ENCODE results near the gene UBE2E1. TPM values are rescaled to one million over a fixed set of nuclear protein-coding genes. Genes with fewer than 3 reads are reported as not detected.

The UBE2E1 gene
- polyA plus RNA-seq (2013, experiment 1 of 2; ENCODE audit: insufficient read length), result 111 TPM
- polyA plus RNA-seq (2013, experiment 2 of 2; ENCODE audit: insufficient read length), result 112 TPM

DNA sequence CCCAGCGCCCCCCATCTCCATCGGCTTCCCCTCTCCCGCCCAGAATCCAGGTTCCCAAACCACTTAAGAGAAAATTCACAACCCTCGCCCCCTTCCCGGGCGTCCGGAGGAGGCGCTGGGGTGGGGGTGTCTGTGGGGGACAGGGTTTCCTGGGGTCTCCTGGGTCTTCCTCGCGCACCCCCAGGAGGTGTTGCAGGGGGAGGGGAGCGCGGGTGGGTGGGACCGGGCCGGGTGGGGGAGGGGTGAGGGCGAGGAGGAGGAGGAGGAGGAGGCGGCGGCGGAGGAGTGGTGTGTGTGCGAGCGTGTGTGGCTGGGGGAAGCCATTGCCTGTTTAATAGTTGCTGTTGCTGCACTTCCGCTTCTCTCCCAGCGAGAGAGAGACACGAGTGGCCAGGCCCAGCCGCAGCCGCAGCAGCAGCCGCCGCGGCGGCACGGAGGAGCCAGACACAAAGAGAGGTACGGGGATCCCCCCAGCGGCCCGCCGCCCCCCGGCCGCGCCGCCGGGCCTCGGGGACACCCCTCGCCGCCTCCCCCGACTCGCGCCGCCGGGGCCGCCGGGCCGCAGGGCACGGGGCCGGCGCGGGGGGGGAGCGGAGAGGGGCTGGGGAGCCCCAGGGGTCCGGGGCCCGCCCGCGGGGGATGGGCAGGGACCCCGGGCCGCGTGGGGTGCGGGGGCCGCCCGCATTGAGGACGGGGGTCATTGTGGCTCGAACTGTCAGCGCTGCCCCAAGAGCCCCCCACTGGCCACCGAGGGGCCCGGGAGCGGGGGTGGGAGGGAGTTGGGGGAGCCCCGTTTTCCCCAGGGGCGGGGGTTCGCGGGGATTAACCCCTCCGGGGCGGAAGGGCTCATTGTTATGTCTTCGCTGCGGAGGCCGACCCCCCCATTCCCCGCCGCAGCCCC lies at the start of gene UBE2E1:
UBE2E1 (plus strand) TSS at position 323 of the 901 bp plus-strand sequence. CDS start 1,315 bp downstream, outside the sequence.
- peak; percentile 84 for DNase-seq

DNA sequence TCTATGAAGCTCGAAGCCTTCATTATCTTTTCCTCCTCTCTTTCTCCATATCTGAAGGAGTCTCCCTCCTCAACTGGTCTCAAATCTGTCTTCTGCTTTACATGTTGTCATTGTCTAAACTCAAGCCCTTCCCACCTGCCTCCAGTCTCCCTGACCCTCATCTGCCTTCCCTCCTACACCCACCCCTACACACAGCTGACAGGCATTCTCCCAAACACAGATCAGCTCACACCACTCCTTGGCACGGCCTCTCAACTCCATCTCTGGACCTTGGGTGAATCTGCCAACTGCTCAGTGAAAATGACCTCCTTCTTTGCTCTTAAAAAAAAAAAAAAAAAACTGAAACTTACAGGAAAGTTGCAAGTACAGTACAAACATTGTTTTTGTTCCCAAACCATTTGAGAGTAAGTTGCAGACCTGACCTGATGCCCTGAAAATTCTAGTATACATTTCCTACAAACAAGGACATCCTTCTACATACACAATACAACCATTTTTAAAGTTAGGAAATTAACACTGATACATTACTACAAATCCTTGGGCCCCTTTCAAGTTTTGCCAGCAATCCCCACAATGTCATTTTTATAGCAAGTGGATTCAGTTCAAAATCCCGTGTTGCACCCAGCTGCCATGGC lies 49.4 kb upstream of the UBE2E1 start:
- no peak for DNase-seq

DNA sequence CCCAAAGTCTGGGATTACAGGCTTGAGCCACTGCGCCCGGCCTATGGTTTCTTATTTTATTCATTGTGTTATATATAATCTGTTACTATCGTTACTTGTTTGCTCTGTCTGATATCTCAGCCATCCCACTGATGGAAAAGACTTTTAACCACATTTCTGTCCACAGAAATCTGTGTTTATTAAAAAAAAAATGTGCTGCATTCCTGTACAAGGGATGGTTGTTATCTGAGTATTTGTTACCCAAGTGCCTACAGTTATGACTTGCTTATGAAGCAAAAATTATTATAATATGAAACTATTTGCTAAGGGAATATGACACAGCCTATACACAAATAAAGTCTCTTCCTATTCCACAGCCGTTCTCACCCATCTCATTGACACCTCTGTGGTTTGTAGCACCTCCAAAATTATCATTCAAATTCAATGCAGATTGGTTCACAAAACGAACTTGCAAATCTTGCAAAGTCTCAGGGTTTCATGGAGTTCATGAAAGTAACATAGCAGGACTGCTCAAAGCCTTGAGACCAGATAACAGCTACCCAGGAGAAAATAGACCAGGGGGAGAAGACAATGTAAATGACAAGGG lies 47.4 kb upstream of the UBE2E1 start:
- no peak for DNase-seq

DNA sequence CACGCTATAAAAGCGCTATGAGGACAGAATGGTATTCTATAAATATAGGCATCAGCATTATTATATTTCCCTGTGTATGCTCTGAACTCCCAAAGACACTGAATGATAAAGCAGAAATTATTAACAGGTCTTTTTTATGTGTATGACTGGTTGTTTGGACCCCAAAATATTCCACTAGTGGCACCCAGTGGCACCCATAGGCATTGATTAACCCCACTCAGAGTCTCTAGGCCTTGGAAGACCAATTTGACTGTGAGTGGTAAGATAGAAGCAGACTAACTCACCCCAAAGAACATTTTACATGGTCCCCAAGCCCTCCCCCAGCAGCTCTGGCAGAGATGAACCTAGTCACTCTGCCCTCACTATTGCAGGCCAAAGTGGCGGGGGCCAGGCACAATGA lies 45.4 kb upstream of the UBE2E1 start:
- no peak for DNase-seq

DNA sequence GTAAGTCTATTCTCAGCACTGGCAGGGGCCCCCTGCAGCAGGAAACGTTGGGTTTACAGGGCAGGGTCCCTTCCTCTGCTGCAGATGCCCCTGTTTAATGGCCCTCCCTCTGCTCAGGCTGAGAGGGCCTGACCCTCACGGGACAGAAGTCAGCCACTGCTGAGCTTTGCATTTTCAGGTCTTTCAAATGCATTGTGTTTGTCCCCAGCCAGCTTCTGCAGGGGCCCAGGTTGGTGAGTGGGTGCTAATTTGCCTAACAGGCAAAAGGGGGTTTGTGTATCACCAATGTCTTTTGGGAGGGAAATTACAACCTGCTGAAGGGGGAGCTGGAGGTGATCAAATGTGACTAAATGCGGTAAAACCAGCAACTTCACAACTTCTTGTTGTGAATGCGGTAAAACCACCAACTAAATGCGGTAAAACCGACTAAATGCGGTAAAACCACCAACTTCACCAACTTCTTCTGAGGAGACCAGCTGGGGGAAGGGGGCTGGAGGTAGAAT lies 44.8 kb upstream of the UBE2E1 start:
- no peak for DNase-seq

DNA sequence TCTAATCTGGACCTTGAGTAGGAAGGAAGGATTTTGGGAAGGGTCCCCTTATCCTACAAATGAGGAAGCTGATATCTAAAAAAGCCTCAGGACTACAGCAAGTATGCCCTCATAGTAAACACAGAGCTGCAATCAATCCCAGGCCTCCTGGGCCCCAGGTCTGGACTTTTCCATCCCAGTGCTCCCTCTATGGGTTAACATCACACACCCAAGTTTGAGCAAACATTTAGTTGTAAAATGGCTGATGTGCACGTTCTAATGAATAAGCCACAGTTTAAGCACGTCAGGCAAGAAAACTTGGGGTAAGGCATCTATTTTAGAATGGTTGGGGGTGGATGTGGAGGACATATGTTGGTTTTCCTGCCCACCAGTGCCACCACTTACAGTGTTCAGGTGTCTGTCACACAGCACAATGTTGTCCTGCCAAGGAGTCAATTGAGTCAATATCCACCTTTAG lies 44.3 kb upstream of the UBE2E1 start:
- peak; percentile 44 for DNase-seq

DNA sequence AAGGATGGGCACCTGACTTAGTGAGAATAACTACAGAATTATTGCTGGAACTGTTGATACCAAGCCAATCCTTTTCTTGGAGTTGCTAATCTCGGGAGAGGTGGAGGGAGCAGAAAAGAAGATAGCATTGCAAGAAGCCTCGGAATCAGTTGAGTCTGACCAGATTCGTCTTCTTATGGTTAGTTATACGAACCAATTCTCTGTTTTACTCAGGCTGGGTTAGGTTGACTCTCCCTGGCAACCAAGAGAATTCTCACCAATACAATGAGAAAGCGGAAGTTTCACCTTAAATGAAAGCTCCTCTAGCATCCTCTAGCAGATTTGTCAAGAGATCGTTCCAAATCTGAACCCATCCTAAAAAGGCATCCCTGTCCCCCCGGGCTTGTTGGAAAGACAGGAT lies 43.5 kb upstream of the UBE2E1 start:
- DNase-seq, result no peak

DNA sequence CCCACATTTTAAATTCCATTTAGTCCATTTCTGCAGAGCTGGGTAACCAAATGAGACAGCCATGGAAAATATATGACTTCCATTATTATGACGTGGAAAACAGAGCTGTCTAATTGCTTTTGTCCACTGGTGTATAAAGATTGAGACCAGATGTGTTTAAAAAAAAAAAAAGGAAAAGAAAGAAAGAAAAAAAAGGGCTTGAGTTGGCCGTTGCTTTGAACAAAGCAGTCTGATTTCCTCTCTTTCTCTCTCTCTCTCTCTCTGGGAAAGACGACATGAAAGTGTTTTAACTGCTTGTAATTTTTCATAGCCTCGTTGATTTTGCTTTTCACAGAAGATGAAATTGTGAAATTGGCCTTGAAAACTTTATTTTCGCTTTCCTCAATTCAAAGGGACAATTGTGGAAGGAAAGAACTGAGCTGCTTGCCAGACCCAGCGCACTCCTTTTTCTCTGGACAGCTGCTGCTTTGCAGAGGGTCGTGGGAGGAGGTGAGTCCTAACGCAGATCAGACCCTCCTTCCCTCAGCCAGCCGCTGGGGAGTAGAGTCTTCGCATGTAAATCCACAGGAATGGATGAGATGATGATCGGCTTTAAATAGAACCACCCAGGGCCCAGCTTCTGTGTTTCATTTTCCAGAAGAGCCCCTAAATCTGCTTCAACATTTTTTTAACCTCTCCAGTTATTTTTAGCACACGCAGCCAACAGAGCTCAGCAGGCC lies 42.8 kb upstream of the UBE2E1 start:
- DNase-seq, result peak; percentile 84

DNA sequence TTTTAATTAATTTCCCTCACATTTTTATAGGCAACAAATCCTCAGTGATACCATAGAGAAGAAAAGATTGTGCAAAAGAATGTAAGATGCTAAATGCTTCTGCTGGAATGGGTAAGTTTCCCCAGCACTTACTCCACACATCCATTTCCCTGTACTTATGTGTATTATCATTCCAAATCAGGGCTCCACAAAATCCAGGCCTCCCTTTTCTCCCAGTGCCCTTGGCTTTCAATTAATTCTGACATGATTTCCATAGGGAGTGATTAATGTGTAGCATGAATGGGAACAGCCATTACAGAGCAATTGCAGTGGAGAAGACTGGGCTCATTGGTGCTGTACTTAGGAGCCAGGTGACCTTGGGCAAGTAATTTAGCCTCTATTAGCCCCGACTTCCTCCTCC lies 41.3 kb upstream of the UBE2E1 start:
- no peak for DNase-seq

DNA sequence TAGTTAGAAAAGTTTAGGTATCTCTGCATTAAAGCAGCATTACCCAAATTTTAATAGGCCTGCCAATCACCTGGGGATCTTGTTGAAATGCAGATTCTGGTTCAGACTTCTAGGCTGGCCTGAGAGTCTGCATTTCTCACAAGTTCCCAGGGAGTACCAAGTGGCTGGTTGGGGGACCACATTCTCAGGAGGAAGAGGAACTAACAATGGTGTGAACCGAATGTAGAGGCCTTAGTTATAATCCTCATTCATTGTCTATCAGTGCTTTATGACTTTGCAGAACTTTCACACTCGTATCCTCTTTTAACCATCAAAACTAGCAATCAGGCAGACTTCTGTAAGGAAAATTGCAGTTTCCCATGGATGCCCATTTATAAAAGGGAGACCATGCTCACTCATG lies 38.2 kb upstream of the UBE2E1 start:
- no peak for DNase-seq

DNA sequence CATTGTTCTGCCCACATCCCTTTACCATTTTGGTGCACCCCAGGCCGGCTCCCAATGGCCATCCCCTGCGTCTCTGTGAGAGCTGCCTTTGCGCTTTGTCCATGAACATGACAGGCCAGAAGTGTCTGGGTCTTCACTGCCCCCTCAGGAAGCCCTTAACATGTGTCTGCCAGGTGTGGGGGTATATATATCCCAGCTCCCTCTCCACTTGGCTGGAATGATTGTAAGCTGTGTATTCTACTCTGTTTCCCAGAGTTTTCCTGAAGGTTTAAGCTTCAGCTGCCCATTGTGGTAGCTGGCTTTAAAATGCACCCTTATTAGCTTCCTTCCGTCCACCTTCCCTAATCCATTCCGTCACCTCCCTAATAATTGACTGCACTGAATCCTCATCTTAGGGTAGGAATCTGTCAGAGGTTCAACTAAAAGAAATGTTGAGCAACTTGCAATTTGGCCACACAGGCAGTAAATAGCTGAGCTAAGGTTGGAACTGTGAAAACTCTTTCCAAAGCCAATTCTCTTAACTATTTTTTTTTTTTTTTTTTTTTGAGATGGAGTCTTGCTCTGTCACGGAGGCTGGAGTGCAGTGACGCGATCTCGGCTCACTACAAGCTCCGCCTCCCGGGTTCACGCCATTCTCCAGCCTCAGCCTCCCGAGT lies 30.4 kb upstream of the UBE2E1 start:
- no peak for DNase-seq

DNA sequence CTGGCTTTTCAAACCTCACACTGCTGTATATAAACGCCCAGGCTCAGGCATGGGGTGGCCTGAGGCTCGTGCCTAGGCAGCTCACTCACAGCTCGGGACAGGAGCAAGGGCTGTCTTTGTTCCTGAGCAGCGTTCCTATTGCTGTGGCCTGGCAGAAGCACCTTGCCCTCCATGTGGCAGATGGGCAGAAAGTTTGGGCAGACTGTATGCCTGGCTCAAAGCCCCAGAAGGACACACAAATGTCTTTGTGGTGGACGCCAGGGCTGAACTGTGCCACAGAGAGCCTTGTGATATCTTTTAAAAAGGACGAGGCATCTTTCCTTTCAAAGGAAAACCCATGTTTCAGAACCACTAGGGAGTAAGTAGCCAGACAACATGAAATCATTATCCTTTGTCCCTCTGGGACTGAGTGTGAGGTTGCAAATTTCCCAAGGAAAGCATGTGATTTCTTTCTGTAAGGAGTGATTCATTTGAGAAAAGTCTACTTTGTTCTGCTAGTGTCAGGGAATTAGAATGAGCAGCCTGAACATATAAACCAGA lies 29.3 kb upstream of the UBE2E1 start:
- DNase-seq, result peak; percentile 81

DNA sequence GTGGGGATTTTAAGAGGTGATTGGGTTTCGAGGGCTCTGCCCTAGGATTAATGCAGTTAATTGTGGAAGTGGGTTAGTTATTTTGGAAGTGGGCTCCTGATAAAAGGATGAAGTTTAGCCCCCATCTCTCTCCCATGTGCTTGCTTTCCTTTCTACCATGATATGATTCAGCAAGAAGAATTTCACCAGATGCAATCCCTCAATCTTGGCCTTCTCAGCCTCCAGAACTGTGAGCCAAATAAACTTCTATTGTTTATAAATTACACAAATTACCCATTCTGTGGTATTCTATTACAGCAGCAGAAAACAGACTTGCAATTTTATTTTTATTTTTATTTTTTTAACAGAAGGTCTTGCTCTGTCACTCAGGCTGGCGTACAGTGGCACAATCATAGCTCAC lies 27.3 kb upstream of the UBE2E1 start:
- DNase-seq, result peak; percentile 35

DNA sequence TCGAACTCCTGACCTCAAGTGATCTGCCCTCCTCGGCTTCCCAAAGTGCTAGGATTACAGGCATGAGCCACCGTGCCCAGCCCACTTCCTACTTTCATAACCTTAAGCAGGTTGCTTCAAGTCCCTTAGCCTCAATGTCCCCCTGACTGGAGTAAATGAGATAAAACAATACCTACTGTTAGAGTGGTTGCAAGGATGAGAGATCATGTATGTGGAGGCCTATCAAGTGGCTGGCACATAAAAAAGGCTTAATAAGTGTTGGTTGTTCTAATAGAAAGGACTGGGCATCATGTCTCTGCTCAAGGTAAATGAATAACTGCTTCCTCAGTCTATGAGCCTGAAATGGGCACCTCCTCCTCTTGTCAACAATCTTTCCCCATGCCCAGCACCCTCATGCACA lies 25.9 kb upstream of the UBE2E1 start:
- no peak for DNase-seq

DNA sequence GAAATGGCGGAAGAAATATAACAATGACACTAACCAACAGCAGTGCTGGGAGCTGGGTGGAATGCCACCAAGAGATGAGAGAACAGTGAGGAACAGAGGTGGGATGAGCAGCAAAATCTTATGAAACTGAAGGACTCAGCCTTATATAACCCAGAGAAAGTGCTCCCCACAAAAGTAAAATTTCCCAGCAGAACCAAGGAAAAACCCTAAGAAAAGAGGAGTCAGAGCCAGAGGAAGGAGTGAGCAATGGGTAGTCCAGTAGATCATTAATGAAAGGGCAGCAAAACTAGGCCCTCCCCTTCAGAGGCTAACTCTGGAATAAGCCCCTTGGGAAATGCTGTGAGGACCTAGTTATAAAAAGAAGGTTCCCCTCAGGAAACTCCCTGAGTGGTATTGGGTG lies 24.7 kb upstream of the UBE2E1 start:
- no peak for DNase-seq

DNA sequence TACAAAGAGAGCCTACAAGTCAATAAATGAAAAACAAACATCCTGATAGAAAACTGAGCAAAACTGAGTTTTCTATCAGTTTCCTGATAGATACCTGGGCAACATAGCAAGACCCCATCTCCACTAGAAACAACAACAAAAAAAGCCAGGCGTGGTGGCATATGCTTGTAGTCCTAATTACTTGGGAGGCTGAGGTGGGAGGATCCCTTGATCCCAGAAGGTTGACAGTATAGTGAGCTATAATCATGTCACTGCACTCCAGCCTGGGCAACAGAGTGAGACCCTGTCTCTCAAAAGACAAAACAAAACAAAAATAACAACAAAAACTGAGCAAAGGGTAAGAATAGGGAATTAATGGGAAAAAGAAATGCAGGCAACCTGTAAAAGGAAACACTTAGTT lies 23.9 kb upstream of the UBE2E1 start:
- DNase-seq, result no peak

DNA sequence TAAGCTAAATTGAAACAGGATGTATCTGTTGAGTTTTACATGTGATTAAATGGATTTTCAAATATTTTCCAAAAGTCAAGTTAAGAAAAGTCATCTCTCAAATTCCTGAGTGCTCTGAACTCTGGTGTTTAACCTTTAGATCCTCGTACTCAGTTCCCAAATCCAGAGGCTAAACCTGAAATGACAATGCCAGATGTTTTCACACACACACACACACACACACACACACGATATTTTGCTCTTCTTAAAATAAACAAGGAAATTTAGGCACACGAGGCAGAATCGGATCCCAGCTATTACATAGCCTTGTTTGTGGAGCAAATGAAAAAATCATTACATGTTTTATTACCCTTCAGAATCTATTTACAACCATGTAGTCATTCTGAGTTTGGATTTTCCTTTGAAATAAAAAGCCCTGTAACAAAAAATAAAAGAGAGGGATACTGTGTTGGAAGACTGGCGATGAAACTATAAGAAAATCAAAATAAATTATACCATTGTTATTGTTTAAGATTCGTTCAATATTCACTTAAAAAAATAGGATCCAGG lies 20.6 kb upstream of the UBE2E1 start:
- DNase-seq, result no peak

DNA sequence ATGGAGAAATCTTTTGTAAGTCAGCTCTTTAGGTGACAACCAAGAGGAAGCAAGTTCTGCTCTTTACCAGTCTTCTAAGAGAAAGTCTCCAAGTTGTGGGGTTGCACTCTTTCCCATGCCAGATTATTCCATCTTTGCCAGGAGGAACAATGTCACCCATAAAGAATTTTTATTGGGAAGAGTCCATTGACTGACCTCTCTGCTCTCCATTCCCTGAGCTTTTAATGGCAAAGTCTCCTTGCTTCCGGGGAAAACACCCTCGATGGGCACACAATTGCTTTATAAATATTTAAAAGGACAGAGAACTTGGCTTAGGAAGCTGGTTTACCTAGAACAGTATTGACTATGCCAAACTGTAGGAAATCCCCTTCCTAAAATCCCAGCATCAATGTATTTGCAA lies 19.9 kb upstream of the UBE2E1 start:
- DNase-seq, result no peak

DNA sequence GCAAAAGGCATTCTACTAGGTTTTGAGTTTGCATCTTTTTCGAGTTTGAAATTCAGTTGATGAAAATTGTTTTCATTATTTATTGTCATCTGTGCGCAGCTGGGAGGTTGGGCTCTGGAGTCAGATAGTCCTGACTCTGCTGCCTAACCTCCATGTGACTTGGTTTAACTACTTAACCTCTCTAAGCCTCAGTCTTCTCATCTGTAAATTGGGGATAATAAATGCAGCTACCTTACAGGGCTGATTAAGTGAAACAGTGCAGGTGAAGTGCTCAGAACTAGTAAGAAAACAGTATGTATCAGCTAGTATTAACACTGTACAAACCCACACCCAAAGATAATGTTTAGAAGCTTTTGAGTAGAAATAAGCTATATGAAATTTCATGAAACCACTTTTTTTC lies 14.1 kb upstream of the UBE2E1 start:
- DNase-seq, result no peak

DNA sequence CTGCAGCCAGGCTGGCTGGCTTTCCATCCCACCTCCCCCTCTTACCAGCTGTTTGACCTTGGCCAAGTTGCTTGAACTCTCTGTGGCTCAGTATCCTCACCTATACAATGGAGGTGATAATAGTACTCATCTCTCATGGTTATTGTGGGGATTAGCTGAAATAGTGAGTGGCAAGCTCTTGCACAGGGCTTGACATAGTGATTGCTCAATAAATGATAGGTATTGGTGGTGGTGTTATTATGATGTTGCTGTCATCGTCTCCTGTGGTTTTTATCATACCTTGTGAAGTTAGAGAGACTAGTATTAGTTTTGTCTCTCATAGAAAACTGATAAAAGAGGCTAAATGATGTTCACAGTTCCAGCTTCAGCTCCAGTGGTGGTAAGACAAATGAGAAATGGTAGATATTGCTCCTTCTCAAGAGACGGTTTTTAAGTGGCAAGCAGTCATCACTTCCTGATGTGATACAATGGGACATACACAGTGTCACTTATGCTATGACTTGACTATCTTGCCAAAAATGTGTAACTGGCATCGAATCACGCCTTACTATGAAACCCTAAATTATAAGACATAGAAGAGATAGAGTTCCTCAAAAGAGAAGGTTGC lies 12.1 kb upstream of the UBE2E1 start:
- no peak for DNase-seq

DNA sequence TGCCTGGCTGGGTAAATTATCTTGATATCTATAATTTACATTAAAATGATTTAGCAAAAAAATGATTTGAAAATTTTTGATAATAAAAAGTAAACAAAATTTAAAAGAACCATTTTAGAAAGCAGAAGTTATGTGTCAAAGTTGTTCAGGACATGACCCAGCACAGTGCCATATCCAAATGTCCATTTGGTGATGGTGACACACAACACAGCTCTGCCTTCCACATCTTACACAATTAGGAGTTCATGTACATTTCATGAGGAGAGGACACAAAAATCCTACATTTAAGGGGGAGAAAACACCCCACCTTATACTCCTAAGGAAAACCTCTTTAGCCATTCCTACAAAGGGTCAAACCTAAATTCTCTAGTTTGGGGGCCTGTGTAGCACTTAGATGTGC lies 10.7 kb upstream of the UBE2E1 start:
- DNase-seq, result no peak
